AG10803 (cell line): ENCODE measurements around the gene ENTHD1.

ENCODE experiments used
- DNase-seq: peaks from one replicate; pipeline ENCODE4 v3.0.0; 2010; ENCODE audit warnings: low read depth
- H3K4me3 ChIP-seq: 2 replicates; pipeline ENCODE4 v1.5.1; 2011; ENCODE audit warnings: mild to moderate bottlenecking, low read length, control low read depth
- TF ChIP-seq, protein P1 (sequence below): conservative IDR thresholded peaks from 2 replicates; pipeline ENCODE4 v1.5.1; 2011; ENCODE audit warnings: mild to moderate bottlenecking, low read length, control low read depth, inconsistent platforms

Gene ENTHD1

DNA sequence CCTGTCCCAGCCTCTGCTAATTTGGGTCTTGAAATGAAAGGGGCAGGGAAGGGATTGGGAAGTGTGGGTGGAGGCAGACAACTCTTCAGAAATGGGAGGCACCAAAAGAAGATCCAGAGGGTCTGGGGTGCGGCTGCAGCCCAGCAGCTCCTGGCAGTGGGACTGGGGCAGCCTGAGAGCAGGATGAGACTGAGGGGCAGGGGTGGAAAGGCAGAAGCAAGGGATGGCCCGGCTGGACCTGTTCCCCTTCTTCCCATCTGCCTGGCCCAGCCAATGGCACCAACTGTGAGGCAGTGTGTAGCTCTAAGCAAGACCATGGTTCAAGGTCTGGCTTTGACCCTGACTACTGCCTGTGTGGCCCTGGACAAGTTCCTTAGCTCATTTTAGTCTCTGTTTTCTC is 160.4 kb downstream of the ENTHD1 start:
- TF ChIP-seq, protein P1, sequence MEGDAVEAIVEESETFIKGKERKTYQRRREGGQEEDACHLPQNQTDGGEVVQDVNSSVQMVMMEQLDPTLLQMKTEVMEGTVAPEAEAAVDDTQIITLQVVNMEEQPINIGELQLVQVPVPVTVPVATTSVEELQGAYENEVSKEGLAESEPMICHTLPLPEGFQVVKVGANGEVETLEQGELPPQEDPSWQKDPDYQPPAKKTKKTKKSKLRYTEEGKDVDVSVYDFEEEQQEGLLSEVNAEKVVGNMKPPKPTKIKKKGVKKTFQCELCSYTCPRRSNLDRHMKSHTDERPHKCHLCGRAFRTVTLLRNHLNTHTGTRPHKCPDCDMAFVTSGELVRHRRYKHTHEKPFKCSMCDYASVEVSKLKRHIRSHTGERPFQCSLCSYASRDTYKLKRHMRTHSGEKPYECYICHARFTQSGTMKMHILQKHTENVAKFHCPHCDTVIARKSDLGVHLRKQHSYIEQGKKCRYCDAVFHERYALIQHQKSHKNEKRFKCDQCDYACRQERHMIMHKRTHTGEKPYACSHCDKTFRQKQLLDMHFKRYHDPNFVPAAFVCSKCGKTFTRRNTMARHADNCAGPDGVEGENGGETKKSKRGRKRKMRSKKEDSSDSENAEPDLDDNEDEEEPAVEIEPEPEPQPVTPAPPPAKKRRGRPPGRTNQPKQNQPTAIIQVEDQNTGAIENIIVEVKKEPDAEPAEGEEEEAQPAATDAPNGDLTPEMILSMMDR = no peak
- no peak for DNase-seq
- no peak overlapping the region for H3K4me3 ChIP-seq

DNA sequence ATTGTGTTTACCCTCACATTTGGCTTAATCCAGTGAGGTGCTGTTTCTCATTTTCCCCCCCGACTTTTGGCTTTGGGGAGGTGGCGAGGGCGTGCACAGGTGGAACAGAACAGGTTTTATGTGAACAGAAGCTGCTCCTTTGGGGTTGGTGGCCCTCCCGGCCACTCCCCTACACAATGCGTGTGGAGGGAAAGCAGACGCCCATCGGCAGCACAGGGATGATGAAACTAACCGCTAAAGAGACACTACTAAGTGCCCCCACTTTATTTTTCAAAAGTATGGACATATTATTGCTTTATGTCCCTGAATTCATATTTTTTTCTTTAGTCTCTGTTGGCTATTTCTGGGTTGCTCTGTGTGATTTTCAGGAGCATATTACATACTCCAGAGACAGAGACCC is 160.9 kb downstream of the ENTHD1 start:
- TF ChIP-seq, protein P1 = no peak
- DNase-seq = no peak
- H3K4me3 ChIP-seq = no peak overlapping the region

DNA sequence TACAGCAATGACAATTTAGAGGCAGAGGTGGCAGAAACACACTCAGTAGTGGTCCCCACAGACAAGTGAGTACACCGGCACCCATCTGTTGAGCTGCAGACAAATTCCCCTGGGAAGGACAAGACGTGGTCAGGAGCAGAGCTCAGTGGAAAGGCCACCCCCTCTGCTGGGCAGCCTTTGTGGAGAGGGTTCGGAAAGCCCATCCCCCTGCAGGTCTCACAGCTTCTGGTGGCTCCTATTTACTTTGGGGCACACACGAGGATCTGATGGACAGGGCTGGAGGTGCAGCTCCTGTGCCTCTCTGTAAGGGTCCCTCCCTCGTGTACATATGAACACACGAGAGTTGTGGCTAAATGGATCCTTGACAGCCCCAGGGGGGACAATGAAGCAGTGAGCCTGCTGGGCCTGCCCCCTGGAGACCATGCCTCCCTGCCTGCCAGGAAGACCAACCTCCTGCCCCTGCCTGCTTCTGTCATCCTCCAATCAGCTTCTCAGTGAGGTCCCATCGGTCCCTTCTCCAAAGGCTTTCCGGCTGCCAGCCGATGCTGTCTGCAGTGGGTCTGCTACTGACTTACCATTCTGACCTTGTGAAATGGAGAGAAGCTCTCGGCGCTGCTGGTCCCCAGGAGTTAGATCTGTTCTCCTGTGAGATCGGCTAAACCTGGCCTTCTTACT is 161.5 kb downstream of the ENTHD1 start:
- H3K4me3 ChIP-seq = no peak overlapping the region
- TF ChIP-seq, protein P1 = no peak
- no peak for DNase-seq

DNA sequence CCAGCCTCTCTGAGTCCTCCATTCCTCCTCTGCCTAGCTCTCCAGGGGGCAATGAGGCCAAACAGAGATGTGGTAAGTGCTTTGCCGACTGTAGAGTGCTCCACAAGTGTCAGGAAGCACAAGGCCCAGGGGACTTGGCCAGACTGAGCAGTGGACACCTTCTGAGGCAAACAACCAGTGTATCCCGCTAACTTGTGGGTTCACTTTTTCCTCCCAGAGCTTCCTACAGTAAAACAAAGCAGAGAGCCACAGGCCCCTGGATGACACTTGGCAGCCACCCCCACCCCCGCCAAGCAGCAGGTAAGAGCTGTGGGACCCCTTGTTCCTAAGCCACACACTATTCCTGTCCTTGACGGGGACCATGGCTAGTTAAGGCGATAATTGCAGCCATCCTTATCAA is 162.1 kb downstream of the ENTHD1 start:
- no peak overlapping the region for H3K4me3 ChIP-seq
- TF ChIP-seq, protein P1 = no peak
- no peak for DNase-seq

DNA sequence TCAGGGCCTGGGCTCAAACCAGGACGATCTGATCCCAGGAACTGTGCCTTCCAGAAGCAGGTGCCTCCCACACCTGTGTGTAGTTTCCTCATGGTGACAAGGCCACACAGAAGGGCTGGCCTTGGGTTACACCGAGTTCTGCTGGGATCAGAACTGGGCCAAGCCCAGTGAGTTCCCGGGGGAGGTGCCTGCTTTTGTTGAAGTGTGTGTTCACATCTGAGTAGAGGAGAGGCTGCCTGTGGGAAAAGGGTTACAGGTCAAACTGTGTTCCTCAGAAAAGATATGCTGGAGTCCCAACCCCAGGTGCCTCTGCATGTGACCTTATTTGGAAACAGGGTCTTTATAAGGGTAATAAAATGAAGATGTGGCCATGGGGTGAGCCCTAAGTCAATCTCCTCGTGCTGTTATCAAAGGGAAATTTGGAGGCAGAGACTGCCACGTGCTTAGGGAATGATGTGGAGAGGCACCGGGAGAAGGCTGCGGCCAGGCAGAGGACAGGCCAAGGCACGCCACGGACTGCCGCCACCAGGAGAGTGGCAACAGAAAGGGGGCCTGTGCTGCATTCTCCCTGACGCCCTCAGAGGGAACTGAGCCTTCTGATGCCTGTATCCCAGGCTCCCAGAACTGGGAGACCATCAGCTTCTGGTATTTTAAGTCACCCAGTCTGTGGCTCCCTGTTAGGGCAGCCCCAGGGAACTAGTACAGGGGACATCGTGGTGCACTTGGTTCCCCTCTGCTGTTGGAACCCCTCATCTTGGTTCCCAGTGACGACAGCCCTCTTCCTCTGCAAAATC is 164.2 kb downstream of the ENTHD1 start:
- no peak for DNase-seq
- TF ChIP-seq, protein P1 = no peak
- H3K4me3 ChIP-seq = no peak overlapping the region

DNA sequence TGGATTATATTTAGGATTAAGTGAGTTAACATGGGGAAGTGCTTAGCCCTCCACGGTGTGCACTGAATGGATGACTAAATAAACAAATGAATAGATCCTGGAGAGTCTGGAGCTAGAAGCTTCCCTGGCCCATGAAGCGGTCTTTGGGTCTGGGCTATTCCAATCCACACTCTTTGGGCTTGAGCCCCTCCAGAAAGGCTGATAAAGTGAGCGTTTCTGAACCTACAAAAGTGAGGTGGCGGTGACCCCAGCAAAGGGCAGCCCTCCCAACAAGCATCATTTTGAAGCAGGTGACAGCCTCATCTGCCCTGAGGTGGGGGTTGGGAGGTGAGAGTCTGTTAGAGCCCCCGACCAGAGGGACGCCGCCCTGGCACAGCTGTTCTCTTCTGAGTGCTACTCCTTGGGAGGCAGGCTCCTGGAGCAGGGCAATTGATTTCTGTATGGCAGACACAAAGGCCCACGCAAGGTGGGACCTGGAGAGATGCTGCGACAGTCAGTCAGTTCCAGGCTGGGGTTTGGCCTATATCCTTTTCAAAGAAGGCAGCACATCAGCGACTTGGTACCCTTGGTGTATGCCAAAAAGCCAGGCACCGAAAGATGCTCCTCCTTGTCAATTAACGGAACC is 165.2 kb downstream of the ENTHD1 start:
- no peak for DNase-seq
- TF ChIP-seq, protein P1 = no peak
- no peak overlapping the region for H3K4me3 ChIP-seq
